Endothelial cell of umbilical vein (primary cell): ENCODE results near the gene C14orf93. TPM values are rescaled to one million over a fixed set of nuclear protein-coding genes. Genes with fewer than 3 reads are reported as not detected.

Experiments used
- BruUV-seq: library from RNA; stranded (reverse); fragments of 400-500 nt; replicated peaks from 2 replicates; lab custom pipeline; 2021; lab: Mats Ljungman, UMichigan
- CTCF ChIA-PET: fragments of 300-600, 350-600 bp; sonication (Branson Sonifier 250); formaldehyde crosslinking; loops from one replicate; lab custom pipeline; 2021; ENCODE audit warnings: antibody characterized with exemption, inconsistent platforms; lab: Charles Lee
- POLR2A ChIA-PET: fragments of 300-600, 350-600 bp; sonication (Branson Sonifier 250); formaldehyde crosslinking; loops from one replicate; lab custom pipeline; 2021; ENCODE audit warnings: antibody characterized with exemption, inconsistent platforms; lab: Charles Lee
- DNase-seq: peaks from one replicate; pipeline ENCODE4 v3.0.0-alpha.2; 2011; ENCODE audit warnings: low read depth, low spot score
- FAIRE-seq: peaks from 2 replicates; lab custom pipeline; 2011; peaks lifted over from hg19 to GRCh38; lab: Jason Lieb, UNC
- H2AFZ ChIP-seq: 2 replicates; pipeline ENCODE4 v1.6.0; 2012; ENCODE audit warnings: low read depth, low read length, control low read depth, inconsistent platforms
- H3K27ac ChIP-seq: 2 replicates; pipeline ENCODE4 v1.5.1; 2011; ENCODE audit warnings: low read depth, mild to moderate bottlenecking, control low read depth, low read length, moderate library complexity; ENCODE audit not compliant: insufficient read depth
- H3K27me3 ChIP-seq, 2 experiments: 2 replicates each; pipeline versions ENCODE4 v1.6.0 to v1.6.1; 2011; ENCODE audit warnings: low read length in 2 of 2, mixed read lengths in 1 of 2; ENCODE audit not compliant: control insufficient read depth in 2 of 2, insufficient read depth in 2 of 2
- H3K36me3 ChIP-seq, 2 experiments: 2 replicates in 1 of 2; 3 replicates in 1 of 2; pipeline ENCODE4 v1.5.1; 2011; ENCODE audit warnings: low read length in 2 of 2, mild to moderate bottlenecking in 1 of 2, moderate library complexity in 1 of 2; ENCODE audit not compliant: control insufficient read depth in 2 of 2, insufficient read depth in 2 of 2; ENCODE audit errors: extremely low read depth in 1 of 2
- H3K4me1 ChIP-seq: 3 replicates; pipeline ENCODE4 v1.5.1; 2011; ENCODE audit warnings: mild to moderate bottlenecking, low read length; ENCODE audit not compliant: control insufficient read depth, insufficient read depth; ENCODE audit errors: extremely low read depth
- H3K4me2 ChIP-seq: 2 replicates; pipeline ENCODE4 v1.6.1; 2011; ENCODE audit warnings: low read length, control low read depth, mixed read lengths; ENCODE audit not compliant: insufficient read depth
- H3K4me3 ChIP-seq, 3 experiments: fragments of 200-600 bp in 1 of 3; sonication (generic), shearing (Covaris generic) in 1 of 3; replicated peaks in 1 of 3; 2 replicates each; pipeline ENCODE4 v1.5.1; 2011 to 2016; ENCODE audit warnings: control low read depth in 3 of 3, low read length in 3 of 3, mild to moderate bottlenecking in 2 of 3, inconsistent platforms in 1 of 3, low read depth in 1 of 3, moderate library complexity in 1 of 3; ENCODE audit not compliant: insufficient read depth in 1 of 3
- H3K79me2 ChIP-seq: 2 replicates; pipeline ENCODE4 v1.6.0; 2012; ENCODE audit warnings: low read length, inconsistent platforms; ENCODE audit not compliant: control insufficient read depth, insufficient read depth
- H3K9ac ChIP-seq: replicated peaks from 2 replicates; pipeline ENCODE3; 2011; ENCODE audit warnings: low read length, control low read depth; ENCODE audit not compliant: insufficient read depth; ENCODE audit errors: extremely low read depth
- H3K9me1 ChIP-seq: replicated peaks from 3 replicates; pipeline ENCODE4 v1.6.0; 2011; ENCODE audit warnings: mild to moderate bottlenecking, low read length; ENCODE audit not compliant: control insufficient read depth, insufficient read depth; ENCODE audit errors: extremely low read depth
- H3K9me3 ChIP-seq: replicated peaks from 2 replicates; pipeline ENCODE4 v1.5.1; 2012; ENCODE audit warnings: low read length, inconsistent platforms; ENCODE audit not compliant: control insufficient read depth, insufficient read depth
- H4K20me1 ChIP-seq: replicated peaks from 2 replicates; pipeline ENCODE3; 2011; ENCODE audit warnings: mild to moderate bottlenecking, low read length; ENCODE audit not compliant: control insufficient read depth, insufficient read depth; ENCODE audit errors: extremely low read depth
- CTCF ChIP-seq, 2 donors: IDR thresholded peaks; 1 replicate in 1 of 2; 2 replicates in 1 of 2; pipeline ENCODE4 v1.5.1; 2011; ENCODE audit warnings: low read length in 2 of 2, mild to moderate bottlenecking in 2 of 2, moderate library complexity in 2 of 2, control low read depth in 1 of 2, inconsistent platforms in 1 of 2, low read depth in 1 of 2; ENCODE audit not compliant: insufficient read depth in 1 of 2; ENCODE audit errors: extremely low read depth in 1 of 2
- EZH2 ChIP-seq: IDR thresholded peaks from 2 replicates; pipeline ENCODE4 v1.6.1; 2012; ENCODE audit warnings: borderline replicate concordance, low read depth, mild to moderate bottlenecking, moderate library complexity, low read length, inconsistent platforms; ENCODE audit not compliant: severe bottlenecking
- FOS ChIP-seq: IDR thresholded peaks from 2 replicates; pipeline ENCODE4 v1.6.1; 2011; ENCODE audit warnings: mild to moderate bottlenecking, low read length, moderate library complexity, borderline replicate concordance; ENCODE audit not compliant: insufficient read depth
- GATA2 ChIP-seq: IDR thresholded peaks from 2 replicates; pipeline ENCODE4 v1.7.0; 2011; ENCODE audit warnings: low read depth, mild to moderate bottlenecking, moderate library complexity, mixed read lengths, low read length; ENCODE audit not compliant: insufficient read length, insufficient read depth
- JUN ChIP-seq: IDR thresholded peaks from 2 replicates; pipeline ENCODE4 v1.6.1; 2011; ENCODE audit warnings: borderline replicate concordance, low read depth; ENCODE audit not compliant: insufficient read length, insufficient read depth
- MAX ChIP-seq: IDR thresholded peaks from 2 replicates; pipeline ENCODE4 v1.6.1; 2011; ENCODE audit not compliant: insufficient read depth, insufficient read length
- MYC ChIP-seq: IDR thresholded peaks from one replicate; pipeline ENCODE4 v1.6.1; 2011; ENCODE audit warnings: mild to moderate bottlenecking, low read depth, low read length
- POLR2A ChIP-seq: IDR thresholded peaks from 2 replicates; pipeline ENCODE4 v1.6.1; 2012; ENCODE audit warnings: low read depth, mild to moderate bottlenecking, control low read depth, low read length
- POLR2AphosphoS5 ChIP-seq: IDR thresholded peaks from 2 replicates; pipeline ENCODE4 v1.6.1; 2012; ENCODE audit warnings: low read depth, mild to moderate bottlenecking, control low read depth, low read length, moderate library complexity; ENCODE audit not compliant: insufficient read depth
- dilution Hi-C: fragments of 300-500 bp; cut with MboI; formaldehyde crosslinking; loops from one replicate; pipeline ENCODE4 v1.15.0; 2019; ENCODE audit warnings: low sequenced_read_pairs; ENCODE audit not compliant: extremely low pct_ligation_motif_present
- intact Hi-C: fragments of 100-400 bp; cut with micrococcal nuclease; formaldehyde crosslinking; loops from one replicate; pipeline ENCODE4 v1.10.0; 2022
- polyA plus RNA-seq, 4 experiments: library from polyadenylated mRNA; depleted of rRNA in 3 of 4; stranded (reverse) in 3 of 4; unstranded in 1 of 4; fragments of >200 nt; gene quantifications; 2 replicates each; pipeline versions ENCODE4 v1.2.1 to v1.2.3, GENCODE V29; 2011 to 2012; ENCODE audit warnings: missing spikeins in 1 of 4
- total RNA-seq: library from RNA; stranded (reverse); gene quantifications from 2 replicates; pipeline ENCODE4 v1.2.3, GENCODE V29; 2021

Gene C14orf93
- total and polyA plus RNA-seq, 2 donors (not counting 3 experiments of a cell fraction or from before 2014, with no cell fraction given) = 7.1 to 9.2 TPM

GRCh38 chr14:23055621-23056144 lies 45.7 kb upstream of the C14orf93 start:
- DNase-seq (no peak), FAIRE-seq (no peak)
- H4K20me1 ChIP-seq = no peaks in the 10 kb centered on the region
- H3K4me1 ChIP-seq = peaks cover 12% of the 10 kb centered on the region
- H3K4me3 ChIP-seq = no peak overlapping the region
- no TSS peak for BruUV-seq
- TF ChIP-seq POLR2A = no peak
- no peak for TF ChIP-seq MYC
- no peak for TF ChIP-seq EZH2
- no peak for TF ChIP-seq GATA2
- TF ChIP-seq POLR2AphosphoS5 = no peak
- no peak for TF ChIP-seq CTCF (IDR thresholded peaks at IDR 0.05; ENCODE audit: extremely low read depth in 1 of 2, insufficient read depth in 1 of 2, low read depth in 1 of 2, low read length in 2 of 2)
- TF ChIP-seq MAX = no peak
- TF ChIP-seq JUN = no peak
- no peak for TF ChIP-seq FOS
- intact Hi-C loops = loop anchor here (1.0 to 10.0 kb wide), 5 partner anchors 8 to 231 kb away; partner anchors contain the start of genes MRPL52 and PRMT5
- H3K27me3 ChIP-seq = no peaks in the 10 kb centered on the region
- H3K4me2 ChIP-seq = peak overlapping the region; percentile 2
- no peaks in the 10 kb centered on the region for H3K9me1 ChIP-seq
- POLR2A ChIA-PET = interaction anchor here (1.1 to 1.8 kb wide), 2 partner anchors 9 to 69 kb away, joined by 4 to 5 read pairs; no protein-coding TSS in a partner anchor
- H3K79me2 ChIP-seq = no peaks in the 10 kb centered on the region
- no peaks in the 10 kb centered on the region for H3K9me3 ChIP-seq
- H3K36me3 ChIP-seq = peaks cover 10 to 22% of the 10 kb centered on the region in 2 experiments
- CTCF ChIA-PET = interaction anchor here (0.9 to 13.4 kb wide), 9 partner anchors 9 to 82 kb away, joined by 3 to 1071 read pairs (median 5); partner anchors contain the start of gene AJUBA
- H3K27ac ChIP-seq = no peak overlapping the region
- H2AFZ ChIP-seq = no peak overlapping the region
- dilution Hi-C loops = no loop called here
- H3K9ac ChIP-seq = no peak overlapping the region
